HCT116 (cell line): ENCODE results near the gene CCNB3.
A peak's percentile ranks its signal among the peaks of the same experiment; 100 is the strongest.

Experiments
- CEBPB ChIP-seq: IDR thresholded peaks from 2 replicates; pipeline ENCODE4 v1.6.1; 2012; ENCODE audit warnings: low read depth
- EGR1 ChIP-seq: IDR thresholded peaks from 2 replicates; pipeline ENCODE4 v1.6.1; 2012; ENCODE audit warnings: low read depth
- ELF1 ChIP-seq: IDR thresholded peaks from 2 replicates; pipeline ENCODE4 v1.6.1; 2012; ENCODE audit warnings: low read depth, borderline replicate concordance
- EZH2 ChIP-seq: fragments of 200-600 bp; sonication (generic); IDR thresholded peaks from 2 replicates; pipeline ENCODE4 v1.6.1; 2017; ENCODE audit warnings: antibody characterized with exemption, mixed run types
- JUND ChIP-seq: IDR thresholded peaks from 2 replicates; pipeline ENCODE4 v1.6.1; 2012
- POLR2A ChIP-seq: IDR thresholded peaks from 2 replicates; pipeline ENCODE4 v1.7.0; 2011; ENCODE audit warnings: borderline replicate concordance; ENCODE audit not compliant: insufficient read depth, insufficient read length; ENCODE audit errors: extremely low read depth
- POLR2AphosphoS5 ChIP-seq: IDR thresholded peaks from 2 replicates; pipeline ENCODE4 v1.6.1; 2011; ENCODE audit warnings: mild to moderate bottlenecking, low read depth, low read length, moderate library complexity
- REST ChIP-seq: IDR thresholded peaks from 2 replicates; pipeline ENCODE4 v1.6.1; 2012; ENCODE audit warnings: low read depth
- SIN3A ChIP-seq: IDR thresholded peaks from 2 replicates; pipeline ENCODE4 v1.6.1; 2012; ENCODE audit warnings: low read depth
- YY1 ChIP-seq: IDR thresholded peaks from 2 replicates; pipeline ENCODE4 v1.6.1; 2011; ENCODE audit warnings: low read length, low read depth, moderate library complexity, mild to moderate bottlenecking; ENCODE audit not compliant: insufficient replicate concordance; ENCODE audit errors: extremely low read depth
- TF ChIP-seq, protein P1 (sequence below), 3 experiments: fragments of 200-600 bp in 1 of 3; sonication (generic) in 1 of 3; IDR thresholded peaks in 2 of 3; conservative IDR thresholded peaks in 1 of 3; 2 replicates each; pipeline ENCODE4 v1.5.1; 2012 to 2017; ENCODE audit warnings: low read depth in 2 of 3, low read length in 2 of 3, antibody characterized with exemption in 1 of 3, borderline replicate concordance in 1 of 3, control low read depth in 1 of 3, mild to moderate bottlenecking in 1 of 3, mixed read lengths in 1 of 3, mixed run types in 1 of 3, moderate library complexity in 1 of 3; ENCODE audit not compliant: insufficient read depth in 1 of 3
- TF ChIP-seq, protein P2 (sequence below): IDR thresholded peaks from 2 replicates; pipeline ENCODE4 v1.6.1; 2012

GRCh38 chrX:50202539-50202938 is 2.0 kb upstream of the CCNB3 start:
- no peak for TF ChIP-seq POLR2A
- TF ChIP-seq, protein P1, sequence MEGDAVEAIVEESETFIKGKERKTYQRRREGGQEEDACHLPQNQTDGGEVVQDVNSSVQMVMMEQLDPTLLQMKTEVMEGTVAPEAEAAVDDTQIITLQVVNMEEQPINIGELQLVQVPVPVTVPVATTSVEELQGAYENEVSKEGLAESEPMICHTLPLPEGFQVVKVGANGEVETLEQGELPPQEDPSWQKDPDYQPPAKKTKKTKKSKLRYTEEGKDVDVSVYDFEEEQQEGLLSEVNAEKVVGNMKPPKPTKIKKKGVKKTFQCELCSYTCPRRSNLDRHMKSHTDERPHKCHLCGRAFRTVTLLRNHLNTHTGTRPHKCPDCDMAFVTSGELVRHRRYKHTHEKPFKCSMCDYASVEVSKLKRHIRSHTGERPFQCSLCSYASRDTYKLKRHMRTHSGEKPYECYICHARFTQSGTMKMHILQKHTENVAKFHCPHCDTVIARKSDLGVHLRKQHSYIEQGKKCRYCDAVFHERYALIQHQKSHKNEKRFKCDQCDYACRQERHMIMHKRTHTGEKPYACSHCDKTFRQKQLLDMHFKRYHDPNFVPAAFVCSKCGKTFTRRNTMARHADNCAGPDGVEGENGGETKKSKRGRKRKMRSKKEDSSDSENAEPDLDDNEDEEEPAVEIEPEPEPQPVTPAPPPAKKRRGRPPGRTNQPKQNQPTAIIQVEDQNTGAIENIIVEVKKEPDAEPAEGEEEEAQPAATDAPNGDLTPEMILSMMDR (IDR thresholded peaks at IDR 0.05 in 2 of 3, conservative IDR thresholded peaks at IDR 0.05 in 1 of 3; ENCODE audit: borderline replicate concordance in 1 of 3, insufficient read depth in 1 of 3, low read depth in 2 of 3, low read length in 2 of 3), result no peak
- no peak for TF ChIP-seq EZH2
- no peak for TF ChIP-seq POLR2AphosphoS5
- TF ChIP-seq REST, result no peak
- peak; percentile 32; the same call in 1 of the 2 replicates for TF ChIP-seq JUND
- no peak for TF ChIP-seq ELF1
- TF ChIP-seq, protein P2, sequence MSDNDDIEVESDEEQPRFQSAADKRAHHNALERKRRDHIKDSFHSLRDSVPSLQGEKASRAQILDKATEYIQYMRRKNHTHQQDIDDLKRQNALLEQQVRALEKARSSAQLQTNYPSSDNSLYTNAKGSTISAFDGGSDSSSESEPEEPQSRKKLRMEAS, result no peak
- TF ChIP-seq YY1, result no peak
- no peak for TF ChIP-seq SIN3A
- no peak for TF ChIP-seq CEBPB
- no peak for TF ChIP-seq EGR1
